HepG2 (cell line): Measurements from ENCODE around the gene NOP56. TPM values are rescaled to one million over a fixed set of nuclear protein-coding genes. Genes with fewer than 3 reads are reported as not detected.
A peak's percentile ranks its signal among the peaks of the same experiment; 100 is the strongest.

Experiments used
- ATF7-NPFF ChIP-seq: sonication (generic); formaldehyde crosslinking; IDR thresholded peaks from 2 replicates; pipeline ENCODE4 v1.8.1; 2023; ENCODE audit warnings: mild to moderate bottlenecking, low read depth, missing genetic modification reagents, moderate library complexity
- CHD4 ChIP-seq: fragments of 200-600 bp; sonication (generic); IDR thresholded peaks from 2 replicates; pipeline ENCODE4 v1.7.0; 2017; ENCODE audit warnings: mild to moderate bottlenecking, low read length, borderline replicate concordance
- DZIP1 ChIP-seq: sonication (generic); formaldehyde crosslinking; IDR thresholded peaks from 2 replicates; pipeline ENCODE4 v1.5.0; 2020; ENCODE audit warnings: mild to moderate bottlenecking, missing genetic modification reagents
- FOSL2 ChIP-seq: sonication (generic); formaldehyde crosslinking; IDR thresholded peaks from 2 replicates; pipeline ENCODE4 v1.4.0; 2020; ENCODE audit warnings: missing genetic modification reagents
- MLXIP ChIP-seq: sonication (generic); formaldehyde crosslinking; IDR thresholded peaks from 2 replicates; pipeline ENCODE4 v1.9.0; 2021; ENCODE audit warnings: missing genetic modification reagents, borderline replicate concordance
- MNT ChIP-seq: fragments of 450-650 bp; IDR thresholded peaks from 2 replicates; pipeline ENCODE4 v1.6.1; 2016
- NFIC ChIP-seq: IDR thresholded peaks from 2 replicates; pipeline ENCODE4 v1.6.1; 2012; ENCODE audit warnings: mild to moderate bottlenecking, low read length, inconsistent platforms
- NR2F2 ChIP-seq: IDR thresholded peaks from 2 replicates; pipeline ENCODE4 v1.6.1; 2012; ENCODE audit warnings: low read depth, inconsistent platforms, borderline replicate concordance
- PHF8 ChIP-seq: sonication (generic); formaldehyde crosslinking; IDR thresholded peaks from 2 replicates; pipeline ENCODE4 v1.5.0; 2020; ENCODE audit warnings: missing genetic modification reagents
- SATB2 ChIP-seq: sonication (generic); formaldehyde crosslinking; IDR thresholded peaks from 2 replicates; pipeline ENCODE4 v1.5.0; 2020; ENCODE audit warnings: missing genetic modification reagents
- SP2 ChIP-seq: sonication (generic); formaldehyde crosslinking; IDR thresholded peaks from 2 replicates; pipeline ENCODE4 v1.5.1; 2020; ENCODE audit warnings: mild to moderate bottlenecking, missing genetic modification reagents
- TCF12 ChIP-seq, 2 experiments: fragments of 450-650 bp in 1 of 2; sonication (generic) in 1 of 2; formaldehyde crosslinking in 1 of 2; IDR thresholded peaks; 2 replicates each; pipeline versions ENCODE4 v1.6.1 to v1.8.0; 2017 to 2022; ENCODE audit warnings: antibody characterized with exemption in 1 of 2, mild to moderate bottlenecking in 1 of 2, missing genetic modification reagents in 1 of 2, moderate library complexity in 1 of 2
- ZBTB14 ChIP-seq: sonication (generic); formaldehyde crosslinking; IDR thresholded peaks from 2 replicates; pipeline ENCODE4 v1.4.0; 2020; ENCODE audit warnings: missing genetic modification reagents
- ZBTB20 ChIP-seq: sonication (generic); formaldehyde crosslinking; IDR thresholded peaks from 2 replicates; pipeline ENCODE4 v1.8.1; 2023; ENCODE audit warnings: missing genetic modification reagents, low read depth, mild to moderate bottlenecking, borderline replicate concordance
- ZNF225 ChIP-seq: sonication (generic); formaldehyde crosslinking; IDR thresholded peaks from 2 replicates; pipeline ENCODE4 v1.4.0; 2020; ENCODE audit warnings: mild to moderate bottlenecking, missing genetic modification reagents
- ZNF33A ChIP-seq: sonication (generic); formaldehyde crosslinking; IDR thresholded peaks from 2 replicates; pipeline ENCODE4 v1.5.1; 2020; ENCODE audit warnings: missing genetic modification reagents, mild to moderate bottlenecking, moderate library complexity, borderline replicate concordance
- ZNF598 ChIP-seq: sonication (generic); formaldehyde crosslinking; IDR thresholded peaks from 2 replicates; pipeline ENCODE4 v1.5.1; 2020; ENCODE audit warnings: mild to moderate bottlenecking, missing genetic modification reagents, borderline replicate concordance
- ZNF740 ChIP-seq: sonication (generic); formaldehyde crosslinking; IDR thresholded peaks from 2 replicates; pipeline ENCODE4 v1.4.0; 2020; ENCODE audit warnings: missing genetic modification reagents
- polyA plus RNA-seq, 8 experiments: library from polyadenylated mRNA; depleted of rRNA in 3 of 8; stranded (reverse) in 7 of 8; unstranded in 1 of 8; fragments of >200 nt; fragmentation: Illumina TruSeq in 4 of 8; extraction: Trizol in 4 of 8; gene quantifications; 2 replicates each; pipeline versions ENCODE4 v1.2.1 to v1.2.3, GENCODE V29; 2011 to 2016; ENCODE audit warnings: low read depth in 4 of 8, missing spikeins in 1 of 8, mixed read lengths in 1 of 8; ENCODE audit not compliant: insufficient read depth in 1 of 8
- total RNA-seq, 5 experiments: library from RNA; depleted of rRNA; stranded (reverse); fragments of >200 nt; fragmentation: Illumina TruSeq; extraction: Trizol; gene quantifications; 2 replicates each; pipeline ENCODE4 v1.2.3, GENCODE V29; 2016; ENCODE audit warnings: low read depth in 1 of 5

The NOP56 gene
- total and polyA plus RNA-seq, 2 of the 13 experiments (the other 11 are each of a cell fraction or from before 2014, with no cell fraction given), result 369 to 1,116 TPM

GRCh38 chr20:2658414-2659354 lies 6.3 kb downstream of the NOP56 start (continued):
- TF ChIP-seq ZNF740 (CRISPR knock-in tag), result peak; percentile 71; the same call in 1 of the 2 replicates
- no peak for TF ChIP-seq ZNF225 (CRISPR knock-in tag)
- 0 out of 2 replicates have a peak, but pooled peaks have one; percentile 22 for TF ChIP-seq NFIC
- no peak for TF ChIP-seq MNT
- no peak for TF ChIP-seq ZBTB20
- no peak for TF ChIP-seq ZNF33A (CRISPR knock-in tag)
- TF ChIP-seq ZBTB14 (CRISPR knock-in tag), result no peak
- 0 out of 2 replicates have a peak, but pooled peaks have one; percentile 62 for TF ChIP-seq DZIP1 (CRISPR knock-in tag)
- no peak for TF ChIP-seq TCF12 (IDR thresholded peaks at IDR 0.05)
- TF ChIP-seq TCF12 (CRISPR knock-in tag; IDR thresholded peaks at IDR 0.05), result no peak
- no peak for TF ChIP-seq NR2F2
- no peak for TF ChIP-seq PHF8 (CRISPR knock-in tag)
- TF ChIP-seq CHD4, result no peak
- no peak for TF ChIP-seq SATB2
- no peak for TF ChIP-seq MLXIP (CRISPR knock-in tag)
- TF ChIP-seq FOSL2 (CRISPR knock-in tag), result no peak; the same call in 1 of the 2 replicates
- no peak for TF ChIP-seq ATF7-NPFF
- no peak for TF ChIP-seq ZNF598
- no peak for TF ChIP-seq SP2 (CRISPR knock-in tag)
